Measurements from ENCODE around the gene ZNF621.

GRCh38 chr3:40532252-40532651 is 7.5 kb downstream of the ZNF621 start:
- TF ChIP-seq EZH2phosphoT487 (conservative IDR thresholded peaks at IDR 0.05; ENCODE audit: low read length) = no peak
- no peak for TF ChIP-seq CTCF (IDR thresholded peaks at IDR 0.05; ENCODE audit: insufficient read depth, low read length, poor library complexity, severe bottlenecking)

Data from SU-DHL-6 (cell line).